A673 (cell line): Measurements from ENCODE around the gene TPST1.

Source experiments
- EZH2 ChIP-seq: fragments of 200-600 bp; sonication (generic); IDR thresholded peaks from 2 replicates; pipeline ENCODE4 v1.6.1; 2017; ENCODE audit warnings: borderline replicate concordance, low read depth, mild to moderate bottlenecking, mixed read lengths, antibody characterized with exemption, low read length; ENCODE audit not compliant: poor library complexity, severe bottlenecking
- TF ChIP-seq, protein P1 (sequence below): fragments of 300-800, 200-600 bp; sonication (generic); conservative IDR thresholded peaks from 2 replicates; pipeline ENCODE4 v1.5.1; 2017; ENCODE audit warnings: low read depth, mild to moderate bottlenecking, antibody characterized with exemption, low read length, moderate library complexity, mixed read lengths

DNA sequence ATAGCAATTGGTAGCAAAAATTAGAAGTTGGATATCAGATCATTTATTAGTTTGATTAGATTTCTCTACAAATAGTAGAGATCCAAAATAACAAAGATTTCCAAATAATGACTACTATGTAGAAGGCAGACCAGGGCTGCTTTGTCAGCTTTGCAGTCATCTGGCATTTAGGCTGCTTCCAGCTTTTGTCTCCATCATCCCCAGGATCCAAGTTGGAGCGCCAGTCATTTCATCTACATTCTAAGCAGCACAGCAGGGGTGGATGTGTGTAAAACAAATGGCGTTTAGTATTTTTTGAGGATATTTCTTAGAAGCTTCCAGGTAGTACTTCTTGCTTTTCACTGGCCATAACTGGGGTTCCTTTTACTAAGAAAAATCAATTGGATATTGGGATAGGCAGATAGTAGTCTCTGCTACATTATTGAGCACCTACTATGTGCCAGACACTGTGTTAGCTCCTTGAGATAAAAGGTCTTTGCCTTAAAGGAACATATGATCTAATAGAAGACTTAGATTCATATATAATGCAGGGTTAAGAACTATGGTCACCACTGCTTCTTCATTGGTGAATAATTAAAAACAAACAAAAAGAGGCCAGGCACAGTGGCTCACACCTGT, 41.5 kb downstream of the TPST1 start:
- TF ChIP-seq, protein P1, sequence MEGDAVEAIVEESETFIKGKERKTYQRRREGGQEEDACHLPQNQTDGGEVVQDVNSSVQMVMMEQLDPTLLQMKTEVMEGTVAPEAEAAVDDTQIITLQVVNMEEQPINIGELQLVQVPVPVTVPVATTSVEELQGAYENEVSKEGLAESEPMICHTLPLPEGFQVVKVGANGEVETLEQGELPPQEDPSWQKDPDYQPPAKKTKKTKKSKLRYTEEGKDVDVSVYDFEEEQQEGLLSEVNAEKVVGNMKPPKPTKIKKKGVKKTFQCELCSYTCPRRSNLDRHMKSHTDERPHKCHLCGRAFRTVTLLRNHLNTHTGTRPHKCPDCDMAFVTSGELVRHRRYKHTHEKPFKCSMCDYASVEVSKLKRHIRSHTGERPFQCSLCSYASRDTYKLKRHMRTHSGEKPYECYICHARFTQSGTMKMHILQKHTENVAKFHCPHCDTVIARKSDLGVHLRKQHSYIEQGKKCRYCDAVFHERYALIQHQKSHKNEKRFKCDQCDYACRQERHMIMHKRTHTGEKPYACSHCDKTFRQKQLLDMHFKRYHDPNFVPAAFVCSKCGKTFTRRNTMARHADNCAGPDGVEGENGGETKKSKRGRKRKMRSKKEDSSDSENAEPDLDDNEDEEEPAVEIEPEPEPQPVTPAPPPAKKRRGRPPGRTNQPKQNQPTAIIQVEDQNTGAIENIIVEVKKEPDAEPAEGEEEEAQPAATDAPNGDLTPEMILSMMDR, result no peak
- TF ChIP-seq EZH2, result no peak
